Measurements from ENCODE around the gene ASTL.

DNA sequence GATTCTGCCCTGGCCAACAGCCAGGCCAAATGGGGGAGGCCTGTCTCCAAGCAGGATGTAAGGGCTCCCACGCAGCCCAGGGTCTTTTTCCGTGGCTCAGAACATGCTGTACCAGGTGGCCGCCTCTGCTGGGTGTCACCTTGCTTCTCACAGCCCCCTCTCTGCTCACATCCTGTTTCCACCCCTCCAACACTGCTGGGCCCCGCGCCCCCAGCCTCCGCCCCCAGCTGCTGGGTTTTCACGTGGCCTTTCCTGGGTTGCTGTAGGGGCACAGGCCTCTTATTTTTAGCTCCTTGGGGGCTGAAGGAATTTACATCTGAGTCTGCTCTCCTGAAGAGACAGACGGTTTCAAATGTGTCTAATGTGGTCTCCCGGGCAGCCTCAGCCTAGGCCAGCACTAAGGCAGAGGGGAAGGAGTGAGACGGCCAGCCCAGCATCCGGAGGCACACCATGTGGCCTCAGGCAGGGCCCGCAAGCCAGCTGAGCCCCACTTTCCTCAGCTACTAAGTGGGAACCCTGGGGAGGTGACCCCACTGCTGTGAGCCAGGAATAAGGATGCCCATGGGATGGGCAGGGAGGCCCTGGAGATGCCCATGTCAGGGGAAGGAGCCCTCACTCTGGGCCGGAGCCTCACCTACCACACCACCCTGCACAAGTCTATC lies 25.6 kb upstream of the ASTL start:
- TF ChIP-seq, protein P1, sequence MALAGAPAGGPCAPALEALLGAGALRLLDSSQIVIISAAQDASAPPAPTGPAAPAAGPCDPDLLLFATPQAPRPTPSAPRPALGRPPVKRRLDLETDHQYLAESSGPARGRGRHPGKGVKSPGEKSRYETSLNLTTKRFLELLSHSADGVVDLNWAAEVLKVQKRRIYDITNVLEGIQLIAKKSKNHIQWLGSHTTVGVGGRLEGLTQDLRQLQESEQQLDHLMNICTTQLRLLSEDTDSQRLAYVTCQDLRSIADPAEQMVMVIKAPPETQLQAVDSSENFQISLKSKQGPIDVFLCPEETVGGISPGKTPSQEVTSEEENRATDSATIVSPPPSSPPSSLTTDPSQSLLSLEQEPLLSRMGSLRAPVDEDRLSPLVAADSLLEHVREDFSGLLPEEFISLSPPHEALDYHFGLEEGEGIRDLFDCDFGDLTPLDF (CRISPR knock-in tag; IDR thresholded peaks at IDR 0.05): no peak
- TF ChIP-seq KDM1A (IDR thresholded peaks at IDR 0.05) (no peak), KLF1 (tag; IDR thresholded peaks at IDR 0.05) (no peak), ZNF785 (CRISPR knock-in tag; IDR thresholded peaks at IDR 0.05) (no peak), POU5F1 (IDR thresholded peaks at IDR 0.05; ENCODE audit: borderline replicate concordance, low read depth, low read length, partially characterized antibody) (no peak)
- TF ChIP-seq, protein P2, sequence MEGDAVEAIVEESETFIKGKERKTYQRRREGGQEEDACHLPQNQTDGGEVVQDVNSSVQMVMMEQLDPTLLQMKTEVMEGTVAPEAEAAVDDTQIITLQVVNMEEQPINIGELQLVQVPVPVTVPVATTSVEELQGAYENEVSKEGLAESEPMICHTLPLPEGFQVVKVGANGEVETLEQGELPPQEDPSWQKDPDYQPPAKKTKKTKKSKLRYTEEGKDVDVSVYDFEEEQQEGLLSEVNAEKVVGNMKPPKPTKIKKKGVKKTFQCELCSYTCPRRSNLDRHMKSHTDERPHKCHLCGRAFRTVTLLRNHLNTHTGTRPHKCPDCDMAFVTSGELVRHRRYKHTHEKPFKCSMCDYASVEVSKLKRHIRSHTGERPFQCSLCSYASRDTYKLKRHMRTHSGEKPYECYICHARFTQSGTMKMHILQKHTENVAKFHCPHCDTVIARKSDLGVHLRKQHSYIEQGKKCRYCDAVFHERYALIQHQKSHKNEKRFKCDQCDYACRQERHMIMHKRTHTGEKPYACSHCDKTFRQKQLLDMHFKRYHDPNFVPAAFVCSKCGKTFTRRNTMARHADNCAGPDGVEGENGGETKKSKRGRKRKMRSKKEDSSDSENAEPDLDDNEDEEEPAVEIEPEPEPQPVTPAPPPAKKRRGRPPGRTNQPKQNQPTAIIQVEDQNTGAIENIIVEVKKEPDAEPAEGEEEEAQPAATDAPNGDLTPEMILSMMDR (IDR thresholded peaks at IDR 0.05 in 2 of 3, conservative IDR thresholded peaks at IDR 0.05 in 1 of 3; ENCODE audit: insufficient read depth in 2 of 3, low read depth in 1 of 3, low read length in 3 of 3): no peak
